ENCODE data around the gene ZNF613. TPM values are rescaled to one million over a fixed set of nuclear protein-coding genes. Genes with fewer than 3 reads are reported as not detected.

ZNF613 gene
- total RNA-seq, 1 experiment from 2014 or later, result 4.9 TPM

GRCh38 chr19:51915324-51915867, 11.9 kb upstream of the ZNF613 start:
- Mint-ChIP-seq H3K4me3 (ENCODE audit: unreplicated experiment) (no peak overlapping the region), H3K27me3 (ENCODE audit: insufficient read depth, unreplicated experiment) (no peaks in the 10 kb centered on the region), H3K27ac (ENCODE audit: low read depth, unreplicated experiment) (no peak overlapping the region), H3K36me3 (ENCODE audit: insufficient read depth, unreplicated experiment) (no peaks in the 10 kb centered on the region), H3K4me1 (ENCODE audit: insufficient read depth, unreplicated experiment) (no peaks in the 10 kb centered on the region), H3K9me3 (ENCODE audit: unreplicated experiment) (peaks cover 14% of the 10 kb centered on the region)
- BruUV-seq (replicated peaks), result no TSS peak
- intact Hi-C loops (cut with micrococcal nuclease), result no loop called here
- no peak for DNase-seq (ENCODE audit: unreplicated experiment)
- ChIA-PET POLR2A (interaction anchor here (1.4 kb wide), 1 partner anchor 92 kb away, joined by 3 read pairs; no protein-coding TSS in a partner anchor), CTCF (interaction anchor here (0.7 to 1.0 kb wide), 3 partner anchors 12 to 635 kb away, joined by 3 to 9 read pairs (median 4); partner anchors contain the start of gene ZNF613)
- TF ChIP-seq, protein P1, sequence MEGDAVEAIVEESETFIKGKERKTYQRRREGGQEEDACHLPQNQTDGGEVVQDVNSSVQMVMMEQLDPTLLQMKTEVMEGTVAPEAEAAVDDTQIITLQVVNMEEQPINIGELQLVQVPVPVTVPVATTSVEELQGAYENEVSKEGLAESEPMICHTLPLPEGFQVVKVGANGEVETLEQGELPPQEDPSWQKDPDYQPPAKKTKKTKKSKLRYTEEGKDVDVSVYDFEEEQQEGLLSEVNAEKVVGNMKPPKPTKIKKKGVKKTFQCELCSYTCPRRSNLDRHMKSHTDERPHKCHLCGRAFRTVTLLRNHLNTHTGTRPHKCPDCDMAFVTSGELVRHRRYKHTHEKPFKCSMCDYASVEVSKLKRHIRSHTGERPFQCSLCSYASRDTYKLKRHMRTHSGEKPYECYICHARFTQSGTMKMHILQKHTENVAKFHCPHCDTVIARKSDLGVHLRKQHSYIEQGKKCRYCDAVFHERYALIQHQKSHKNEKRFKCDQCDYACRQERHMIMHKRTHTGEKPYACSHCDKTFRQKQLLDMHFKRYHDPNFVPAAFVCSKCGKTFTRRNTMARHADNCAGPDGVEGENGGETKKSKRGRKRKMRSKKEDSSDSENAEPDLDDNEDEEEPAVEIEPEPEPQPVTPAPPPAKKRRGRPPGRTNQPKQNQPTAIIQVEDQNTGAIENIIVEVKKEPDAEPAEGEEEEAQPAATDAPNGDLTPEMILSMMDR (IDR thresholded peaks at IDR 0.05; ENCODE audit: unreplicated experiment), result no peak

GRCh38 chr19:51916167-51916566, 11.1 kb upstream of the ZNF613 start:
- Mint-ChIP-seq H3K27me3 (ENCODE audit: insufficient read depth, unreplicated experiment) (no peaks in the 10 kb centered on the region), H3K4me1 (ENCODE audit: insufficient read depth, unreplicated experiment) (no peaks in the 10 kb centered on the region), H3K4me3 (ENCODE audit: unreplicated experiment) (no peak overlapping the region), H3K27ac (ENCODE audit: low read depth, unreplicated experiment) (no peak overlapping the region), H3K9me3 (ENCODE audit: unreplicated experiment) (peaks cover 20% of the 10 kb centered on the region), H3K36me3 (ENCODE audit: insufficient read depth, unreplicated experiment) (no peaks in the 10 kb centered on the region)
- POLR2A ChIA-PET, result no interaction called here
- no peak for DNase-seq (ENCODE audit: unreplicated experiment)
- BruUV-seq (replicated peaks), result no TSS peak
- intact Hi-C loops (cut with micrococcal nuclease), result no loop called here
- TF ChIP-seq, protein P1 (IDR thresholded peaks at IDR 0.05; ENCODE audit: unreplicated experiment), result no peak
- CTCF ChIA-PET, result interaction anchor here (0.7 to 1.0 kb wide), 3 partner anchors 222 to 833 kb away, joined by 3 to 9 read pairs (median 4); no protein-coding TSS in a partner anchor

DNA sequence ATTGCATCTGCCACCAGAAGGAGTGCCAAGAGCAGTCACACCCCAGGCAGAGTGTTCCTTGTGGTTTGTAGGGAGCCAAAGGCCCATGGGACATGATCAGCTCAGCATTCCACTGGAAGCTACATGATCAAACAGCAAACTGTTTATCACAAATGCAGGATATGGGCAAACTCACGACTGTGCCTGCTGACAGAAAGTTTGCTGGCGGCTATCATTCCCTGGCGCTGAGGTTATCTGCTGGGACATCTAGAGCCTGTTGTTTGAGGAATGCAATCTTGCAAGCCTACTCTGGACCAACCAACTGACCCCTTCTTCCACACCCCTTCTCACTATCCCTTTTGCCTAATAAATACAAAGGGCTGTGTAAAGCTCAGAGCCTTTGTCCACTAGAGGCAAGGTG, 7.7 kb upstream of the ZNF613 start:
- no peaks in the 10 kb centered on the region for H3K4me1 Mint-ChIP-seq (ENCODE audit: insufficient read depth, unreplicated experiment)
- intact Hi-C loops (cut with micrococcal nuclease), result loop anchor here (10.0 kb wide), 2 partner anchors 125 to 315 kb away; partner anchors contain the start of gene ZNF432
- BruUV-seq (replicated peaks), result no TSS peak
- no peak overlapping the region for H3K4me3 Mint-ChIP-seq (ENCODE audit: unreplicated experiment)
- no peak overlapping the region for H3K27ac Mint-ChIP-seq (ENCODE audit: low read depth, unreplicated experiment)
- CTCF ChIA-PET, result interaction anchor here (0.5 kb wide), 1 partner anchor 262 kb away, joined by 3 read pairs; no protein-coding TSS in a partner anchor
- no peak for DNase-seq (ENCODE audit: unreplicated experiment)
- TF ChIP-seq, protein P1 (IDR thresholded peaks at IDR 0.05; ENCODE audit: unreplicated experiment), result no peak
- H3K9me3 Mint-ChIP-seq (ENCODE audit: unreplicated experiment), result peaks cover 28% of the 10 kb centered on the region
- peaks cover 6% of the 10 kb centered on the region for H3K36me3 Mint-ChIP-seq (ENCODE audit: insufficient read depth, unreplicated experiment)
- POLR2A ChIA-PET, result no interaction called here
- H3K27me3 Mint-ChIP-seq (ENCODE audit: insufficient read depth, unreplicated experiment), result no peaks in the 10 kb centered on the region

DNA sequence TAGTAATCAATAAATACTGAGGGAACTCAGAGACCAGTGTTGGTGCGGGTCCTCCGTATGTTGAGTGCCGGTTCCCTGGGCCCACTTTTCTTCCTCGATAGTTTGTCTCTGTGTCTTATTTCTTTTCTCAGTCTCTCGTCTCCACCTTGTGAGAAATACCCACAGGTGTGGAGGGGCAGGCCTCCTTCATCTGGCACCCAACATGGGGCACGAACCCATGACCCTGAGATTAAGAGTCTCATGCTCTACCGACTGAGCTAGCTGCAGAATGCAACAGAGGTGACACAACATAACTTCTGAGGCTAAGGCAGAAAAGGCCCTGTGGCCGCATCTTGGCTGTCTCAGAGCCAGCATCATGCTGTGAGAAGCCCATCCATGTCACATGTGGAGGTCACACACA, 5.3 kb upstream of the ZNF613 start:
- TF ChIP-seq, protein P1 (IDR thresholded peaks at IDR 0.05; ENCODE audit: unreplicated experiment), result no peak
- peaks cover 6% of the 10 kb centered on the region for H3K36me3 Mint-ChIP-seq (ENCODE audit: insufficient read depth, unreplicated experiment)
- peaks cover 18% of the 10 kb centered on the region for H3K9me3 Mint-ChIP-seq (ENCODE audit: unreplicated experiment)
- ChIA-PET CTCF (no interaction called here), POLR2A (no interaction called here)
- intact Hi-C loops (cut with micrococcal nuclease), result loop anchor here (10.0 kb wide), 2 partner anchors 123 to 313 kb away; partner anchors contain the start of gene ZNF432
- no peaks in the 10 kb centered on the region for H3K27me3 Mint-ChIP-seq (ENCODE audit: insufficient read depth, unreplicated experiment)
- DNase-seq (ENCODE audit: unreplicated experiment), result peak; percentile 9
- no peak overlapping the region for H3K4me3 Mint-ChIP-seq (ENCODE audit: unreplicated experiment)
- no TSS peak for BruUV-seq (replicated peaks)
- H3K4me1 Mint-ChIP-seq (ENCODE audit: insufficient read depth, unreplicated experiment), result no peaks in the 10 kb centered on the region
- H3K27ac Mint-ChIP-seq (ENCODE audit: low read depth, unreplicated experiment), result no peak overlapping the region
